HepG2 (cell line): ENCODE results near the gene PACS1.

Source experiments
- CENPT ChIP-seq: sonication (generic); formaldehyde crosslinking; IDR thresholded peaks from 2 replicates; pipeline ENCODE4 v1.8.0; 2022; ENCODE audit warnings: low read depth, mild to moderate bottlenecking, moderate library complexity, missing genetic modification reagents
- EP300 ChIP-seq, 3 experiments: sonication (generic) in 1 of 3; formaldehyde crosslinking in 1 of 3; IDR thresholded peaks; 2 replicates each; pipeline versions ENCODE4 v1.5.1 to v1.6.1; 2011 to 2020; ENCODE audit warnings: low read depth in 2 of 3, low read length in 2 of 3, borderline replicate concordance in 1 of 3, improper control_type of control experiment in 1 of 3, mild to moderate bottlenecking in 1 of 3, missing genetic modification reagents in 1 of 3, moderate library complexity in 1 of 3
- EZH2 ChIP-seq: conservative IDR thresholded peaks from 2 replicates; pipeline ENCODE4 v1.6.1; 2012; ENCODE audit warnings: mild to moderate bottlenecking, low read depth, low read length, moderate library complexity
- MTF1 ChIP-seq: sonication (generic); formaldehyde crosslinking; IDR thresholded peaks from 2 replicates; pipeline ENCODE4 v1.5.0; 2020; ENCODE audit warnings: missing genetic modification reagents
- MYC ChIP-seq: sonication (generic); formaldehyde crosslinking; IDR thresholded peaks from 2 replicates; pipeline ENCODE4 v1.9.0; 2021; ENCODE audit warnings: missing genetic modification reagents, borderline replicate concordance
- SP1 ChIP-seq, 2 experiments: fragments of 450-650 bp in 1 of 2; sonication (generic) in 1 of 2; formaldehyde crosslinking in 1 of 2; IDR thresholded peaks; 2 replicates each; pipeline versions ENCODE4 v1.4.0 to v1.6.1; 2016 to 2020; ENCODE audit warnings: missing genetic modification reagents in 1 of 2
- SP2 ChIP-seq: sonication (generic); formaldehyde crosslinking; IDR thresholded peaks from 2 replicates; pipeline ENCODE4 v1.5.1; 2020; ENCODE audit warnings: mild to moderate bottlenecking, missing genetic modification reagents
- ZBTB43 ChIP-seq: sonication (generic); formaldehyde crosslinking; conservative IDR thresholded peaks from 2 replicates; pipeline ENCODE4 v1.4.0; 2020; ENCODE audit warnings: missing genetic modification reagents
- ZFP91 ChIP-seq: sonication (generic); formaldehyde crosslinking; IDR thresholded peaks from 2 replicates; pipeline ENCODE4 v1.9.0; 2022; ENCODE audit warnings: missing genetic modification reagents, mild to moderate bottlenecking, borderline replicate concordance

- TF ChIP-seq MYC (CRISPR knock-in tag) (no peak), EZH2 (no peak), EP300 (IDR thresholded peaks at IDR 0.05; ENCODE audit: low read depth in 2 of 2, low read length in 2 of 2) (no peak), EP300 (CRISPR knock-in tag; IDR thresholded peaks at IDR 0.05; ENCODE audit: borderline replicate concordance) (no peak), ZFP91 (CRISPR knock-in tag) (no peak), CENPT (CRISPR knock-in tag) (no peak), MTF1 (CRISPR knock-in tag) (no peak), SP1 (IDR thresholded peaks at IDR 0.05) (no peak), SP1 (CRISPR knock-in tag; IDR thresholded peaks at IDR 0.05) (no peak), SP2 (CRISPR knock-in tag) (no peak), ZBTB43 (CRISPR knock-in tag) (no peak)
Measured at GRCh38 chr11:66036334-66036710, 33.8 kb upstream of the PACS1 start.
